Measurements from ENCODE around the gene TMEM263. TPM values are rescaled to one million over a fixed set of nuclear protein-coding genes. Genes with fewer than 3 reads are reported as not detected.

Gene TMEM263
- total RNA-seq, 2 donors from 2014 or later: 25.7 to 39.3 TPM

GRCh38 chr12:107011519-107011918, 55.8 kb downstream of the TMEM263 start:
- Mint-ChIP-seq H3K9me3 (peaks cover 3% of the 10 kb centered on the region), H3K27me3 (ENCODE audit: insufficient read depth) (no peaks in the 10 kb centered on the region), H3K36me3 (ENCODE audit: low read depth) (peaks cover 22% of the 10 kb centered on the region), H3K4me3 (no peak overlapping the region), H3K27ac (no peak overlapping the region), H3K4me1 (no peaks in the 10 kb centered on the region)
- Histone ChIP-seq H3K4me1 (ENCODE audit: control insufficient read depth, insufficient read depth, low read length) (no peaks in the 10 kb centered on the region), H3K27ac (ENCODE audit: low read depth, low read length) (no peak overlapping the region), H3K9ac (ENCODE audit: extremely low read depth, low read length, poor library complexity, severe bottlenecking) (no peak overlapping the region), H3K9me3 (ENCODE audit: control insufficient read depth, low read length) (peaks cover 15% of the 10 kb centered on the region), H3K4me3 (ENCODE audit: low read length) (no peak overlapping the region), H3K27me3 (ENCODE audit: control insufficient read depth, insufficient read depth, low read length, poor library complexity, severe bottlenecking) (no peaks in the 10 kb centered on the region), H3K36me3 (ENCODE audit: control insufficient read depth, insufficient read depth, low read length) (peaks cover 4% of the 10 kb centered on the region)
- WGBS, 2 experiments (ENCODE audit: insufficient coverage in 1 of 2, insufficient read length in 1 of 2): 92% methylated on average over 2 of the region's 2 CpGs; no CpG with 5 or more reads in 1 of the 2 experiments
- no peak for TF ChIP-seq CTCF (conservative IDR thresholded peaks at IDR 0.05)
- DNase-seq: no peak

GRCh38 chr12:107012736-107013425, 57.2 kb downstream of the TMEM263 start:
- no peaks in the 10 kb centered on the region for H3K27me3 Mint-ChIP-seq (ENCODE audit: insufficient read depth)
- H3K36me3 Mint-ChIP-seq (ENCODE audit: low read depth): peaks cover 22% of the 10 kb centered on the region
- no peak overlapping the region for H3K27ac ChIP-seq (ENCODE audit: low read depth, low read length)
- no peak for TF ChIP-seq CTCF (conservative IDR thresholded peaks at IDR 0.05)
- WGBS, 2 experiments (ENCODE audit: insufficient coverage in 1 of 2, insufficient read length in 1 of 2): 95 to 100% methylated on average over 1 of the region's 1 CpG
- no peak overlapping the region for H3K27ac Mint-ChIP-seq
- H3K9me3 Mint-ChIP-seq: peaks cover 3% of the 10 kb centered on the region
- H3K4me3 Mint-ChIP-seq: no peak overlapping the region
- DNase-seq: no peak
- H3K4me3 ChIP-seq (ENCODE audit: low read length): no peak overlapping the region
- H3K9me3 ChIP-seq (ENCODE audit: control insufficient read depth, low read length): peaks cover 15% of the 10 kb centered on the region
- no peaks in the 10 kb centered on the region for H3K4me1 ChIP-seq (ENCODE audit: control insufficient read depth, insufficient read depth, low read length)
- H3K4me1 Mint-ChIP-seq: no peaks in the 10 kb centered on the region
- H3K36me3 ChIP-seq (ENCODE audit: control insufficient read depth, insufficient read depth, low read length): peaks cover 13% of the 10 kb centered on the region
- no peaks in the 10 kb centered on the region for H3K27me3 ChIP-seq (ENCODE audit: control insufficient read depth, insufficient read depth, low read length, poor library complexity, severe bottlenecking)
- no peak overlapping the region for H3K9ac ChIP-seq (ENCODE audit: extremely low read depth, low read length, poor library complexity, severe bottlenecking)

GRCh38 chr12:107014055-107014454, 58.3 kb downstream of the TMEM263 start:
- H3K9ac ChIP-seq (ENCODE audit: extremely low read depth, low read length, poor library complexity, severe bottlenecking): no peak overlapping the region
- H3K4me1 ChIP-seq (ENCODE audit: control insufficient read depth, insufficient read depth, low read length): no peaks in the 10 kb centered on the region
- DNase-seq: peak; percentile 70
- no peak overlapping the region for H3K27ac ChIP-seq (ENCODE audit: low read depth, low read length)
- no peaks in the 10 kb centered on the region for H3K27me3 Mint-ChIP-seq (ENCODE audit: insufficient read depth)
- H3K9me3 Mint-ChIP-seq: no peaks in the 10 kb centered on the region
- H3K36me3 Mint-ChIP-seq (ENCODE audit: low read depth): peaks cover 19% of the 10 kb centered on the region
- no peaks in the 10 kb centered on the region for H3K4me1 Mint-ChIP-seq
- H3K27me3 ChIP-seq (ENCODE audit: control insufficient read depth, insufficient read depth, low read length, poor library complexity, severe bottlenecking): no peaks in the 10 kb centered on the region
- H3K27ac Mint-ChIP-seq: no peak overlapping the region
- WGBS, 2 experiments (ENCODE audit: insufficient coverage in 1 of 2, insufficient read length in 1 of 2): 93 to 100% methylated on average over 2 to 3 of the region's 3 CpGs
- H3K9me3 ChIP-seq (ENCODE audit: control insufficient read depth, low read length): peaks cover 11% of the 10 kb centered on the region
- H3K36me3 ChIP-seq (ENCODE audit: control insufficient read depth, insufficient read depth, low read length): peaks cover 17% of the 10 kb centered on the region
- H3K4me3 ChIP-seq (ENCODE audit: low read length): no peak overlapping the region
- no peak overlapping the region for H3K4me3 Mint-ChIP-seq
- TF ChIP-seq CTCF (conservative IDR thresholded peaks at IDR 0.05): peak; percentile 70
